ENCODE measurements around the gene NEURL3.
"Not testable (repeated sequence)": the region's sequence is repeated elsewhere in the genome, so short reads cannot be mapped to it uniquely, and the experiment has no call there.

The NEURL3 gene

GRCh38 chr2:96500385-96501066 lies 4.6 kb downstream of the NEURL3 start (continued):
- no peak for TF ChIP-seq RBAK (tag by site-specific recombination; IDR thresholded peaks at IDR 0.05)

- H3K27ac ChIP-seq (ENCODE audit: extremely low read depth, low read depth, low read length): no peak overlapping the region
- POLR2A ChIA-PET: no interaction called here
- CTCF ChIA-PET: interaction anchor here (0.7 kb wide), 1 partner anchor 10 kb away, joined by 3 read pairs; no protein-coding TSS in a partner anchor
- no peaks in the 10 kb centered on the region; the same call in 1 of the 2 replicates for H3K9me3 ChIP-seq (ENCODE audit: control insufficient read depth, insufficient read depth, low read depth, low read length)
- TF ChIP-seq SP3 (tag by site-specific recombination; IDR thresholded peaks at IDR 0.05): no peak
- TF ChIP-seq, protein P1, sequence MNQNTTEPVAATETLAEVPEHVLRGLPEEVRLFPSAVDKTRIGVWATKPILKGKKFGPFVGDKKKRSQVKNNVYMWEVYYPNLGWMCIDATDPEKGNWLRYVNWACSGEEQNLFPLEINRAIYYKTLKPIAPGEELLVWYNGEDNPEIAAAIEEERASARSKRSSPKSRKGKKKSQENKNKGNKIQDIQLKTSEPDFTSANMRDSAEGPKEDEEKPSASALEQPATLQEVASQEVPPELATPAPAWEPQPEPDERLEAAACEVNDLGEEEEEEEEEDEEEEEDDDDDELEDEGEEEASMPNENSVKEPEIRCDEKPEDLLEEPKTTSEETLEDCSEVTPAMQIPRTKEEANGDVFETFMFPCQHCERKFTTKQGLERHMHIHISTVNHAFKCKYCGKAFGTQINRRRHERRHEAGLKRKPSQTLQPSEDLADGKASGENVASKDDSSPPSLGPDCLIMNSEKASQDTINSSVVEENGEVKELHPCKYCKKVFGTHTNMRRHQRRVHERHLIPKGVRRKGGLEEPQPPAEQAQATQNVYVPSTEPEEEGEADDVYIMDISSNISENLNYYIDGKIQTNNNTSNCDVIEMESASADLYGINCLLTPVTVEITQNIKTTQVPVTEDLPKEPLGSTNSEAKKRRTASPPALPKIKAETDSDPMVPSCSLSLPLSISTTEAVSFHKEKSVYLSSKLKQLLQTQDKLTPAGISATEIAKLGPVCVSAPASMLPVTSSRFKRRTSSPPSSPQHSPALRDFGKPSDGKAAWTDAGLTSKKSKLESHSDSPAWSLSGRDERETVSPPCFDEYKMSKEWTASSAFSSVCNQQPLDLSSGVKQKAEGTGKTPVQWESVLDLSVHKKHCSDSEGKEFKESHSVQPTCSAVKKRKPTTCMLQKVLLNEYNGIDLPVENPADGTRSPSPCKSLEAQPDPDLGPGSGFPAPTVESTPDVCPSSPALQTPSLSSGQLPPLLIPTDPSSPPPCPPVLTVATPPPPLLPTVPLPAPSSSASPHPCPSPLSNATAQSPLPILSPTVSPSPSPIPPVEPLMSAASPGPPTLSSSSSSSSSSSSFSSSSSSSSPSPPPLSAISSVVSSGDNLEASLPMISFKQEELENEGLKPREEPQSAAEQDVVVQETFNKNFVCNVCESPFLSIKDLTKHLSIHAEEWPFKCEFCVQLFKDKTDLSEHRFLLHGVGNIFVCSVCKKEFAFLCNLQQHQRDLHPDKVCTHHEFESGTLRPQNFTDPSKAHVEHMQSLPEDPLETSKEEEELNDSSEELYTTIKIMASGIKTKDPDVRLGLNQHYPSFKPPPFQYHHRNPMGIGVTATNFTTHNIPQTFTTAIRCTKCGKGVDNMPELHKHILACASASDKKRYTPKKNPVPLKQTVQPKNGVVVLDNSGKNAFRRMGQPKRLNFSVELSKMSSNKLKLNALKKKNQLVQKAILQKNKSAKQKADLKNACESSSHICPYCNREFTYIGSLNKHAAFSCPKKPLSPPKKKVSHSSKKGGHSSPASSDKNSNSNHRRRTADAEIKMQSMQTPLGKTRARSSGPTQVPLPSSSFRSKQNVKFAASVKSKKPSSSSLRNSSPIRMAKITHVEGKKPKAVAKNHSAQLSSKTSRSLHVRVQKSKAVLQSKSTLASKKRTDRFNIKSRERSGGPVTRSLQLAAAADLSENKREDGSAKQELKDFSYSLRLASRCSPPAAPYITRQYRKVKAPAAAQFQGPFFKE (tag by site-specific recombination; IDR thresholded peaks at IDR 0.05; ENCODE audit: borderline replicate concordance): no peak
- TF ChIP-seq ZNF311 (tag by site-specific recombination; IDR thresholded peaks at IDR 0.05; ENCODE audit: borderline replicate concordance): no peak
- TF ChIP-seq ZNF549 (tag by site-specific recombination; IDR thresholded peaks at IDR 0.05): no peak
- no peak for TF ChIP-seq ZNF10 (tag by site-specific recombination; IDR thresholded peaks at IDR 0.05)
- TF ChIP-seq ZNF544 (tag by site-specific recombination; IDR thresholded peaks at IDR 0.05): no peak
- TF ChIP-seq ZNF830 (tag by site-specific recombination; IDR thresholded peaks at IDR 0.05; ENCODE audit: low read depth): no peak
- no peak for TF ChIP-seq ZNF560 (tag by site-specific recombination; IDR thresholded peaks at IDR 0.05; ENCODE audit: borderline replicate concordance)
- TF ChIP-seq ZNF792 (tag by site-specific recombination; IDR thresholded peaks at IDR 0.05): no peak
- no peak for TF ChIP-seq ZNF350 (tag by site-specific recombination; IDR thresholded peaks at IDR 0.05)
- TF ChIP-seq, protein P2, sequence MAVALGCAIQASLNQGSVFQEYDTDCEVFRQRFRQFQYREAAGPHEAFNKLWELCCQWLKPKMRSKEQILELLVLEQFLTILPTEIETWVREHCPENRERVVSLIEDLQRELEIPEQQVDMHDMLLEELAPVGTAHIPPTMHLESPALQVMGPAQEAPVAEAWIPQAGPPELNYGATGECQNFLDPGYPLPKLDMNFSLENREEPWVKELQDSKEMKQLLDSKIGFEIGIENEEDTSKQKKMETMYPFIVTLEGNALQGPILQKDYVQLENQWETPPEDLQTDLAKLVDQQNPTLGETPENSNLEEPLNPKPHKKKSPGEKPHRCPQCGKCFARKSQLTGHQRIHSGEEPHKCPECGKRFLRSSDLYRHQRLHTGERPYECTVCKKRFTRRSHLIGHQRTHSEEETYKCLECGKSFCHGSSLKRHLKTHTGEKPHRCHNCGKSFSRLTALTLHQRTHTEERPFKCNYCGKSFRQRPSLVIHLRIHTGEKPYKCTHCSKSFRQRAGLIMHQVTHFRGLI (tag by site-specific recombination; IDR thresholded peaks at IDR 0.05): no peak
- TF ChIP-seq SALL2 (tag by site-specific recombination; IDR thresholded peaks at IDR 0.05; ENCODE audit: borderline replicate concordance): no peak
- no peak for TF ChIP-seq ZNF132 (tag by site-specific recombination; IDR thresholded peaks at IDR 0.05; ENCODE audit: borderline replicate concordance)
- TF ChIP-seq, protein P3, sequence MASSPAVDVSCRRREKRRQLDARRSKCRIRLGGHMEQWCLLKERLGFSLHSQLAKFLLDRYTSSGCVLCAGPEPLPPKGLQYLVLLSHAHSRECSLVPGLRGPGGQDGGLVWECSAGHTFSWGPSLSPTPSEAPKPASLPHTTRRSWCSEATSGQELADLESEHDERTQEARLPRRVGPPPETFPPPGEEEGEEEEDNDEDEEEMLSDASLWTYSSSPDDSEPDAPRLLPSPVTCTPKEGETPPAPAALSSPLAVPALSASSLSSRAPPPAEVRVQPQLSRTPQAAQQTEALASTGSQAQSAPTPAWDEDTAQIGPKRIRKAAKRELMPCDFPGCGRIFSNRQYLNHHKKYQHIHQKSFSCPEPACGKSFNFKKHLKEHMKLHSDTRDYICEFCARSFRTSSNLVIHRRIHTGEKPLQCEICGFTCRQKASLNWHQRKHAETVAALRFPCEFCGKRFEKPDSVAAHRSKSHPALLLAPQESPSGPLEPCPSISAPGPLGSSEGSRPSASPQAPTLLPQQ (tag by site-specific recombination; IDR thresholded peaks at IDR 0.05): no peak
- H3K4me1 ChIP-seq (ENCODE audit: control insufficient read depth, insufficient read depth, low read length): no peaks in the 10 kb centered on the region
- H3K4me3 ChIP-seq (ENCODE audit: low read depth, low read length): no peak overlapping the region
- no peaks in the 10 kb centered on the region for H3K36me3 ChIP-seq (ENCODE audit: control insufficient read depth in 2 of 2, insufficient read depth in 1 of 2, low read length in 2 of 2)
Observed at GRCh38 chr2:96499061-96499960, 5.8 kb downstream of the NEURL3 start.

DNA sequence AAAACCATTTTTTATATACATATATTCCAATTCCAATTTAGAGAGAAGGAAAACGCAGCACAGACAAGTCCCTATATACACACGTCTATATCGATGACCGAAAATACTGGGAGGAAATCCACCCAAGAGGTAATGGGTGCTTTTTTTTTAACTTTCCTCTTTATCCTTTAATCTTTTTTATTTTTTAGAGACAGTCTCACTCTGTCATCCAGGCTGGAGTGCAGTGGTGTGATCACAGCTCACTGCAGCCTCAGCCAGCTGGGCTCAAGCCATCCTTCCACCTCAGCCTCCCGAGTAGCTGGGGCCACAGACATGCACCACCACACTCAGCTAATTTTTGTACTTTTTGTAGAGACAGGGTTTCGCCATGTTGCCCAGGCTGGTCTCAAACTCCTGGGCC lies 6.5 kb downstream of the NEURL3 start:
- H3K36me3 ChIP-seq (ENCODE audit: control insufficient read depth in 2 of 2, insufficient read depth in 1 of 2, low read length in 2 of 2); CTCF ChIA-PET; H3K4me1 ChIP-seq (ENCODE audit: control insufficient read depth, insufficient read depth, low read length); H3K27ac ChIP-seq (ENCODE audit: extremely low read depth, low read depth, low read length); H3K9me3 ChIP-seq (ENCODE audit: control insufficient read depth, insufficient read depth, low read depth, low read length); POLR2A ChIA-PET; H3K4me3 ChIP-seq (ENCODE audit: low read depth, low read length): not testable (repeated sequence)

All from HEK293 (cell line).